GM03348 (cell line): ENCODE data around the gene ME1.
"Not testable (repeated sequence)": the region's sequence is repeated elsewhere in the genome, so short reads cannot be mapped to it uniquely, and the experiment has no call there.

Experiments used
- DNase-seq: peaks from one replicate; pipeline ENCODE4 v3.0.0; 2012; ENCODE audit warnings: low spot score

The ME1 gene

GRCh38 chr6:83431545-83432155 is 799 bp upstream of the ME1 start:
- no peak for DNase-seq

GRCh38 chr6:83429857-83430610 is 817 bp downstream of the ME1 start:
- DNase-seq = peak; percentile 36

GRCh38 chr6:83429269-83429668 is 1.6 kb downstream of the ME1 start:
- DNase-seq = no peak

GRCh38 chr6:83424392-83425018 is 6.3 kb downstream of the ME1 start:
- no peak for DNase-seq

GRCh38 chr6:83417880-83418663 is 12.8 kb downstream of the ME1 start:
- peak; percentile 71 for DNase-seq

- no peak for DNase-seq
Observed at GRCh38 chr6:83413068-83413467, 17.8 kb downstream of the ME1 start.

GRCh38 chr6:83411731-83412130 is 19.1 kb downstream of the ME1 start:
- DNase-seq = no peak

- DNase-seq = no peak
Observed at GRCh38 chr6:83403191-83403590, 27.7 kb downstream of the ME1 start.

- no peak for DNase-seq
Observed at GRCh38 chr6:83389606-83390005, 41.2 kb downstream of the ME1 start.

- DNase-seq = no peak
Observed at GRCh38 chr6:83385473-83385872, 45.4 kb downstream of the ME1 start.

- no peak for DNase-seq
Observed at GRCh38 chr6:83384751-83385150, 46.1 kb downstream of the ME1 start.

GRCh38 chr6:83381949-83382348 is 48.9 kb downstream of the ME1 start:
- DNase-seq = no peak

- DNase-seq = peak; percentile 50
Observed at GRCh38 chr6:83378621-83379388, 52.0 kb downstream of the ME1 start.

- DNase-seq = peak; percentile 26
Observed at GRCh38 chr6:83371423-83371822, 59.4 kb downstream of the ME1 start.

GRCh38 chr6:83370567-83370966 is 60.3 kb downstream of the ME1 start:
- no peak for DNase-seq

- DNase-seq = no peak
Observed at GRCh38 chr6:83369692-83370091, 61.2 kb downstream of the ME1 start.

GRCh38 chr6:83368577-83368976 is 62.3 kb downstream of the ME1 start:
- no peak for DNase-seq

- DNase-seq = no peak
Observed at GRCh38 chr6:83367104-83367503, 63.7 kb downstream of the ME1 start.

GRCh38 chr6:83365931-83366330 is 64.9 kb downstream of the ME1 start:
- DNase-seq = peak; percentile 9

GRCh38 chr6:83362349-83362748 is 68.5 kb downstream of the ME1 start:
- DNase-seq = not testable (repeated sequence)

GRCh38 chr6:83359638-83360037 is 71.2 kb downstream of the ME1 start:
- no peak for DNase-seq

- no peak for DNase-seq
Observed at GRCh38 chr6:83354747-83355146, 76.1 kb downstream of the ME1 start.
